ENCODE data around the gene STAU1.
"Not testable (repeated sequence)": the region's sequence is repeated elsewhere in the genome, so short reads cannot be mapped to it uniquely, and the experiment has no call there.

The STAU1 gene

DNA sequence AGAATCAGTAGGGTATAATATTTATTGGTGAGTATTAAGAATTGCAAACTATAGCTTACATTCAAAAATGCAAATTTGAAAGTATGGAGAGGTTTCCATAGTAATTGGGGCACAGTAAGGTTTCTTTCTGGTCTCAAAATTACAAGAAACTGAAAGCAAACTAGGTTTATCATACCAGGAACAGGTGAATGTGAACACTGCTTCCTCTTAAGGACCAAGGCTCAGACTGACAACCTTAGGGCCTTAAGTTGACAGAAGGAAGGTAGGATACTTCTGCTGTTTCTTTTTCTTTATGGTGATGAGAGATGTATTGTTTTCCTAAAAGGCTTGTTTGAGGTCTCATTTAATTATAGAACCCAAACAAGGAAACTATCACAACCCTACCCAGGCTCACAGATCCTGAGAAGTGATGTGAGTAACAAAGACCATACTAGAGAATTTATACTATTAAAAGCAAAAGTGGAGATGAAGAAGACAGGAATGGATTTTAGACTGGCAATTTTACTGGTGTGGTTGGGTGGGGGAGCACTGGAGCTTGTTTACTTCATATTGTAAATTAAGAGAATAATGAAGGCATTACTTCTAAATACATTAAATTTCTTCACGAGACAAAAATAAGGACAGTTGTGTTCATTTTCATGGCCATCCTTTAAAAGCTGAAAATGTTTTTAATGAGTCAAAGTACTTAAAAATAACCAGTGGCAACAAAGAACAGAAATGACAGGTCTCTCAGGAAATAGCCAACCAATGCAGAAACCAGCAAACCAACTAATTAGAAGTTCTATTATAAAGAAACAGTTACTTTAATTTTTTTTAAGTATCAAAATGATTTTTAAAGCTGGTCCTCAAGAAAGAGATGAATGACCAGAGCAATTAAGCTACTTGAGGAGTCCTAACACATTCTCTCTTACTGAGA, 21.3 kb downstream of the STAU1 start:
- DNase-seq (ENCODE audit: low read depth, low spot score): no peak

- no peak for DNase-seq (ENCODE audit: low read depth, low spot score)
Measured at GRCh38 chr20:49165611-49166010, 22.5 kb downstream of the STAU1 start.

DNA sequence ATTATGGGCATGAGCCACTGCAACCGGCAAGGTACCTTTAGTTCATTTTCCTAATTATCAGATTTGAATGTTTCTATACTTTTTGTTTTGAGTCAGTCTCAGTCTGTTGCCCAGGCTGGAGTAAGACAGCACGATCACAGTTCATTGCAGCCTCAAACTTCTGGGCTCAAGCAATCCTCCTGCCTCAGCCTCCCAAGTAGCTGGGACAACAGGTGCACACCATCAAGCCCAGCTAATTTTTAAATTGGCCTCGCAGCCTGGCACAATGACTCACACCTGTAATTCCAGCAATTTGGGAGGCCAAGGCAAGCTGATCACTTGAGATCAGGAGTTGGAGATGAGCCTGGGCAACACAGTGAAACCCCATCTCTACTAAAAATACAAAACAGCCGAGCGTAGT, 24.4 kb downstream of the STAU1 start:
- no peak for DNase-seq (ENCODE audit: low read depth, low spot score)

- DNase-seq (ENCODE audit: low read depth, low spot score): no peak
Measured at GRCh38 chr20:49161428-49162152, 26.5 kb downstream of the STAU1 start.

GRCh38 chr20:49160057-49160929, 27.8 kb downstream of the STAU1 start:
- DNase-seq (ENCODE audit: low read depth, low spot score): no peak

- DNase-seq (ENCODE audit: low read depth, low spot score): no peak
Measured at GRCh38 chr20:49157146-49157545, 31.0 kb downstream of the STAU1 start.

GRCh38 chr20:49156481-49156880, 31.7 kb downstream of the STAU1 start:
- no peak for DNase-seq (ENCODE audit: low read depth, low spot score)

DNA sequence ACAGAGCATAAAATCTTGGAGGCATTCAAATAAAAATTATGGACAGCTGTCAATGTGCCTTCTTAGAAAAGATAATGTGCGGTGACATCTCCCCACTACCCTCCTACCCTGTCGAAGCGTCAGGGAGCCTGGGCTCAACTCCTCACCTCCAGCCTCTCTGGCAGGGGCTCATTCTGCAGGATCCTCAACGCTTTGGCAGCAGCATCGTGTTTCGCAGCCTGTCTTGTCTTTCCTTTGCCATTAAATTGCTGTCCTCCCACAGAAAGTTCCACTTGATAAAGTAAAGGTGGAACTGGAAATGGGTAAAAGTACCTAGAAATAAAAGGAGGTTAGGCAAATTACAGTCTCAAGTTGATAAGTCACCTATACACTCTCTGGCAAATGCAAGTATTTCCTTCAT, 36.7 kb downstream of the STAU1 start:
- no peak for DNase-seq (ENCODE audit: low read depth, low spot score)

DNA sequence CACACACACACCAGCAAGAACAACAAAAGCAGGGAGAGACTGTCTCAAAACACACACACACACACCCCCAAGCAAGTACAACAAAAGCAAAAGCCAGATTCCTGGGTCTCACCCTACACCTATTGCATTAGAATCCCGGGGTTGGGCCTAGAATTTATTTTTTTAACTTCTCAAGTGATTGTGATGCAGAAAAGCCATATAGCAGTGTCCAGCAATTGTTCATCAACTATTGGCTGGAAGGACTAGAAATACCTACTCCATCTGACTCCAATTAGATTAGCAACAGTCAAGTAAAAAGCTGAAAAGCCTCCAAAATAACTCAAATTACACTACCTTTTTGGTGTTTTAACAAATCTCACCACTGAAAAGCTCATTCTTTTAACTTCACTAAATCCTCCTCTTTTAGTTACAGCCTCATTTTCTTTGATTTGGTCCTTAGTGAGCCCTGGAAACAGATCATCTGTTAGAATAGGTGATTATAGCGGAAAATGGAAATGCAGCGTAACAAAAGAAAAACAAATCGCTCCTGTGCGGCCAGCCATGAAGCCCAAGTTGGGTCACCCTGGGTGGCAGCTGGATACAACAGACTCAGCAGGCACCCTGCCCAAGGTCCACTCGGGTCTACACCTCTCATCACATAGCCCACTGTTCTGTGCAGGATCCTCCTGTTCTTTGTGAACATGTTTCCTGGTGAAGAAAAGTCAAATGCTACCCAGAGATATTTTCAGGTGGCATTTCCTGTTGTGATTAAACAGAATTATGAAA, 38.7 kb downstream of the STAU1 start:
- no peak for DNase-seq (ENCODE audit: low read depth, low spot score)

GRCh38 chr20:49148601-49149000, 39.5 kb downstream of the STAU1 start:
- DNase-seq (ENCODE audit: low read depth, low spot score): no peak

DNA sequence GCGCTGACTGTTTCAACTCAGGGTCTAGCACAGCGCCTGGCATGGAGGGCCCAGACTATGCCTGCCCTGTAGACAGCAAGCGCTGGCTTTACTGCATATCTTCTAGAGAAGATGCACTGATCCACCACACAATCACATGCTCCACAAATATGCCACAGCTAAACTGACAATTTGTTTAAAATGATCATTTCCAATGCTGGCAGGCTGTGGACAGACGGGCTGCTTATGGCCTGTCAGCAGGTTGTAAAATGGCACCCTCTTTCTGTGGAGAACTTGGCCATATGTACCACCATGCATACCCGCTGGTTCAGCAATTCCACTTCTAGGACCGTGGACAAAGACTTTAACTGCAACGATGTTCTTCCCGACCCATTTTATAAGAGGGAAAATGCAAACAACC, 40.8 kb downstream of the STAU1 start:
- no peak for DNase-seq (ENCODE audit: low read depth, low spot score)

- no peak for DNase-seq (ENCODE audit: low read depth, low spot score)
Measured at GRCh38 chr20:49146442-49147225, 41.5 kb downstream of the STAU1 start.

DNA sequence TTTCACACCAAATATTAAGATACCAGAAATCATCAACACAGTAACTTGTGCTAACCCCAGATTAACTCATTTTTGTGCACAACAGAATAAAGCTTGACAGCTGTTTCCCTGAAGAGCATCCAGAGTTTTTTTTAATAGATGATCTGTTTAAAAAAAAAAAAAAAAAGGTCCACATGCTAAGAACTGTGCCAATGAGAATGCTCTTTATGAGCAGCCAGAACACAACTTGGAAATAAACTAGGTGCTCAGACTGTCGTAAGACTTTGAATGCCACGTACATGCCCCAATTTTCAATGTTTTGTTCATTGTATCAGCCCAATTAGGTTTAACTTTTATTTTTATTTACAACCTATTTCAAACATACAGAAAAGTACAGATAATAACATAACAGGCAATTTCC, 47.3 kb downstream of the STAU1 start:
- DNase-seq (ENCODE audit: low read depth, low spot score): no peak

DNA sequence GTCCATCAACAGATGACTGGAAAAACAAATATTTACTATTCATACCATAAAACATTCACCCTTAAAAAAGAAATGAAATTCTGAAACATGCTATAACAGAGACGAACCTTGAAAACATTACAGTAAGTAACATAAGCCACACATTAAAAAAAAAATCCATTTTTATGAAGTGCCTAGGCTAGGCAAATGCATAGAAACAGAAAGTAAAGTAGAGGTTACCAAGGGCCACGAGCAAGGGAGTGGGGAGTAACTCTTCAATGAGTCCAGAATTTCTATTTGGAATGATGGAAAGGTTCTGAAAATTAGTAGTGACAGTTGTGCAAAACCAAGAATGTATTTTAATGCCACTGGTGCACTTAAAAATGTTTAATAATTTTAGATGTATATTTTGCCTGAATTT, 47.7 kb downstream of the STAU1 start:
- no peak for DNase-seq (ENCODE audit: low read depth, low spot score)

- DNase-seq (ENCODE audit: low read depth, low spot score): no peak
Measured at GRCh38 chr20:49138431-49138830, 49.7 kb downstream of the STAU1 start.

DNA sequence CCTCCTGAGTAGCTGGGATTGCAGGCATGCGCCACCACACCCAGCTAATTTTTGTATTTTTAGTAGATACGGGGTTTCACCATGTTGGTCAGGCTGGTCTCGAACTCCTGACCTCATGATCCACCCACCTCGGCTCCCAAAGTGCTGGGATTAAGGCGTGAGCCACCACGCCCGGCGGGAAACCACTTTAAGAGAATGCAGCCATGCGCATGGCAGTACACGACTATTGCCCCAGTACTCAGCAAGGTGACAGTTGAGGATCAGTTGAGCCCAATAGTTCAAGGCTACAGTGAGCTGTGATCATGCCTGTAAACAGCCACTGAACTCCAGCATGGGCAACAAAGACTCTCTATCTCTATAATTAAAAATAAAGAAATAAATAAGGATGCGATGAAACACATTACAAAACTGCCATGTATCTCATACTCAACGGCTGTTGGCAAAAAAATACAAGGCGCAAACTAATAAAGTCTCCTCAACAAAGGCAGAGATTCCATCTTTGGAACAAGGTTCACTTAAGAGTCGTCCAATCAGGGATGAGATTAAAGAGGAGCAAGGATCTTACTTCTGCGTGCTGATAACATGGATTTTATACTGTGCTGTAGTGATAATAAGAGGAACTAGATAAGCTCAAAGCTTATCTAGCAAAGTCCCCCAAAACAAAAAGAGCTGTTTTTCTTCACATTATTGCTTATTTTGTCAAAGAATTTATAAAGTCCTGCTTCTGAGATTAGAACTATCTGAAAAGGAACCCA, 51.1 kb downstream of the STAU1 start:
- no peak for DNase-seq (ENCODE audit: low read depth, low spot score)

GRCh38 chr20:49134797-49135196, 53.3 kb downstream of the STAU1 start:
- DNase-seq (ENCODE audit: low read depth, low spot score): not testable (repeated sequence)

DNA sequence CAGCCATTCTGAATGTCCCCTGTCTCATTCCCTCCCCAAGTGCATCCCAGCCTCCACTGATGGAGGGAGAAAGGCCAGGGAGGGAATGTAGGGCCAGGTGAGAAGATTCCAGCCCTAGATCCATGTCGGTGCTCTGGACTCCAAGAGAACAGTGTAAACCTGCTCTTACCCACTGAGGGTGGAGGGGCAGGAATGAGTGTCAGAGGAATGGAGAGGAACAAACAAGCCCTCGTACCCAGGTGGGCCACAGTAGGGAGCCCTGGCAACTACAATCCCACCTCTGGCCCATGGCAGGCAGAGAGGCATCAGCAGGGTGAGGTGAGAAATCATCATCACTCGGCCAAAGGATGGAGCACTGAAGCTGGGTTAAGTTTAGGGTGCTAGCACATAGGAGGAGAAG, 54.6 kb downstream of the STAU1 start:
- no peak for DNase-seq (ENCODE audit: low read depth, low spot score)

- DNase-seq (ENCODE audit: low read depth, low spot score): no peak
Measured at GRCh38 chr20:49132995-49133478, 55.1 kb downstream of the STAU1 start.

GRCh38 chr20:49123982-49124381, 64.2 kb downstream of the STAU1 start:
- DNase-seq (ENCODE audit: low read depth, low spot score): no peak

Measured in activated naive CD8-positive, alpha-beta T cell treated with anti-CD3 and anti-CD28 coated beads, Interleukin-2, amount 50 U/mL, for 16 hours (primary cell).